Gastrocnemius medialis (tissue), 4 donors: Measurements from ENCODE around the gene FAH. TPM values are rescaled to one million over a fixed set of nuclear protein-coding genes. Genes with fewer than 3 reads are reported as not detected.

Experiments used
- ATAC-seq, 2 donors: fragments of 150-250 bp; one replicate each; pipeline ENCODE4 v1.9.1; 2016
- DNase-seq, 2 donors: peaks; one replicate each; pipeline ENCODE4 v3.0.0-alpha.2; 2019
- H3K27ac ChIP-seq, 4 donors: fragments of 200-600 bp; sonication (generic); 1 replicate in 1 of 4; 2 replicates in 3 of 4; pipeline ENCODE4 v1.5.1; 2016 to 2018; ENCODE audit warnings: mild to moderate bottlenecking in 2 of 4, moderate library complexity in 1 of 4
- H3K27me3 ChIP-seq, 3 donors: fragments of 200-600 bp; sonication (generic) in 2 of 3; 1 replicate in 1 of 3; 2 replicates in 2 of 3; pipeline versions ENCODE4 v1.5.1 to v1.6.0; 2016 to 2019; ENCODE audit warnings: mild to moderate bottlenecking in 1 of 3, moderate library complexity in 1 of 3
- H3K36me3 ChIP-seq, 2 donors: fragments of 200-600 bp; sonication (generic) in 1 of 2; one replicate each; pipeline ENCODE4 v1.5.1; 2017 to 2018
- H3K4me1 ChIP-seq, 2 donors: fragments of 200-600 bp; sonication (generic) in 1 of 2; one replicate each; pipeline ENCODE4 v1.5.1; 2016 to 2017; ENCODE audit warnings: mild to moderate bottlenecking in 2 of 2
- H3K4me3 ChIP-seq, 4 donors: fragments of 200-600 bp; sonication (generic) in 3 of 4; 1 replicate in 1 of 4; 2 replicates in 3 of 4; pipeline ENCODE4 v1.5.1; 2016 to 2019; ENCODE audit warnings: mild to moderate bottlenecking in 2 of 4
- H3K9me3 ChIP-seq, 3 donors: fragments of 200-600 bp; sonication (generic) in 2 of 3; 1 replicate in 1 of 3; 2 replicates in 2 of 3; pipeline ENCODE4 v1.5.1; 2016 to 2019
- POLR2A ChIP-seq, 2 donors: fragments of 450-650 bp; IDR thresholded peaks; one replicate each; pipeline ENCODE4 v1.6.1; 2017; ENCODE audit warnings: antibody characterized with exemption in 2 of 2, mild to moderate bottlenecking in 2 of 2, moderate library complexity in 2 of 2
- in situ Hi-C, 4 donors: fragments of 200-750 bp; cut with MboI; loops; one replicate each; pipeline versions ENCODE4 v1.15.0 to v1.8.0; 2017; ENCODE audit warnings: low sequenced_read_pairs in 4 of 4
- intact Hi-C: fragments of 100-400 bp; cut with DNase I; formaldehyde crosslinking; loops from one replicate; pipeline ENCODE4 v1.15.1; 2023; ENCODE audit warnings: low total_unique reads
- total RNA-seq, 4 donors: library from RNA; depleted of rRNA; stranded (reverse); fragments of >200 nt; gene quantifications; one replicate each; pipeline versions ENCODE4 v1.1.0 to v1.2.3, GENCODE V29; 2016
- TF ChIP-seq, protein P1 (sequence below), 5 experiments: fragments of 450-650 bp in 3 of 5; fragments of 200-600 bp in 2 of 5; sonication (generic) in 2 of 5; IDR thresholded peaks in 4 of 5; conservative IDR thresholded peaks in 1 of 5; 1 replicate in 4 of 5; 2 replicates in 1 of 5; pipeline ENCODE4 v1.5.1; 2016 to 2019; ENCODE audit warnings: antibody characterized with exemption in 5 of 5, mild to moderate bottlenecking in 3 of 5, moderate library complexity in 3 of 5

FAH gene
- total RNA-seq, 4 donors from 2014 or later, result 7.7 to 16.7 (median 12.3) TPM

DNA sequence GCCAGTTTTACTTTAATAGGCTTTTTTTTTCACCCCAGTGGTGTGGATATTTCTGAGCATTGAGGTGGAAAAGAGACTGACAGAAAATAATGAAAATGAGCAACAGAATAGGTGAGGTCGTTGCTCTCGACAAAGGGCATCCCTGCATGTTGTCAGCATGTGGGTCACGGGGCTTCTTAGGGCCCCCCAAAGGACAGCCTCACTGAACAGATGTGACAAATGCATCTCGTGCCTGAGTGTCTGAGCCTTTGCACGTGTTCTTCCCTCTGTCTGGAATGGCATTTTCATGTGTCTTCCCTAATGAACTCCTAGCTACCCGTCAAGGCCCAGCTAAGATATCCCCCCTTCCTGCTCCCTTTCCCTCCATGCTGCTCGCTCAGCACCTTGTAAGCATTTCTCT lies 31.8 kb downstream of the FAH start:
- in situ Hi-C loops (no loop called here), intact Hi-C loops (no loop called here)
- Histone ChIP-seq H3K9me3 (no peaks in the 10 kb centered on the region), H3K27me3 (no peaks in the 10 kb centered on the region), H3K4me3 (no peak overlapping the region), H3K4me1 (peaks cover 13 to 17% of the 10 kb centered on the region in 2 donors), H3K36me3 (peaks cover 0 to 18% of the 10 kb centered on the region in 2 donors), H3K27ac (no peak overlapping the region)
- TF ChIP-seq POLR2A (IDR thresholded peaks at IDR 0.05), result no peak
- TF ChIP-seq, protein P1, sequence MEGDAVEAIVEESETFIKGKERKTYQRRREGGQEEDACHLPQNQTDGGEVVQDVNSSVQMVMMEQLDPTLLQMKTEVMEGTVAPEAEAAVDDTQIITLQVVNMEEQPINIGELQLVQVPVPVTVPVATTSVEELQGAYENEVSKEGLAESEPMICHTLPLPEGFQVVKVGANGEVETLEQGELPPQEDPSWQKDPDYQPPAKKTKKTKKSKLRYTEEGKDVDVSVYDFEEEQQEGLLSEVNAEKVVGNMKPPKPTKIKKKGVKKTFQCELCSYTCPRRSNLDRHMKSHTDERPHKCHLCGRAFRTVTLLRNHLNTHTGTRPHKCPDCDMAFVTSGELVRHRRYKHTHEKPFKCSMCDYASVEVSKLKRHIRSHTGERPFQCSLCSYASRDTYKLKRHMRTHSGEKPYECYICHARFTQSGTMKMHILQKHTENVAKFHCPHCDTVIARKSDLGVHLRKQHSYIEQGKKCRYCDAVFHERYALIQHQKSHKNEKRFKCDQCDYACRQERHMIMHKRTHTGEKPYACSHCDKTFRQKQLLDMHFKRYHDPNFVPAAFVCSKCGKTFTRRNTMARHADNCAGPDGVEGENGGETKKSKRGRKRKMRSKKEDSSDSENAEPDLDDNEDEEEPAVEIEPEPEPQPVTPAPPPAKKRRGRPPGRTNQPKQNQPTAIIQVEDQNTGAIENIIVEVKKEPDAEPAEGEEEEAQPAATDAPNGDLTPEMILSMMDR (IDR thresholded peaks at IDR 0.05 in 4 of 5, conservative IDR thresholded peaks at IDR 0.05 in 1 of 5), result no peak
- DNase-seq (no peak), ATAC-seq (no peak)

DNA sequence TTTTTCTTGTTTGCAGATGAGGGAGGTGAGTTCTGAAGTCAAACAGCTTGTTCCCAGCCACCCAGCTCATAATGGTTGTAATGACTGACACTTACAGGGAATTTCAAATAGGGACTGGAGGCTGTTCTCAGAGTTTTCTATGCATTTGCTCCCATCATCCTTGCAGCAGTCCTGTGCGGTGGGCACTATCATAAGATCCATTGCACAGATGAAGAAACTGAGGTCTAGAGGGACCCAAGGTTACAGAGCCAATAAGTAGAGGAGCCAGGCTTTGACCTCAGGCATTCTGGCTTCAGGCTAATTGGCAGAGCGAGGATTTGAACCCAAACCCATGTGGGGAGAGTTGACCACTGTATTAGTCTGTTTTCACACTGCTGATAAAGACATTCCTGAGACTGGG lies 32.4 kb downstream of the FAH start:
- intact Hi-C loops, result no loop called here
- no peak for ATAC-seq
- TF ChIP-seq, protein P1 (IDR thresholded peaks at IDR 0.05 in 4 of 5, conservative IDR thresholded peaks at IDR 0.05 in 1 of 5), result no peak
- no peak for TF ChIP-seq POLR2A (IDR thresholded peaks at IDR 0.05)

DNA sequence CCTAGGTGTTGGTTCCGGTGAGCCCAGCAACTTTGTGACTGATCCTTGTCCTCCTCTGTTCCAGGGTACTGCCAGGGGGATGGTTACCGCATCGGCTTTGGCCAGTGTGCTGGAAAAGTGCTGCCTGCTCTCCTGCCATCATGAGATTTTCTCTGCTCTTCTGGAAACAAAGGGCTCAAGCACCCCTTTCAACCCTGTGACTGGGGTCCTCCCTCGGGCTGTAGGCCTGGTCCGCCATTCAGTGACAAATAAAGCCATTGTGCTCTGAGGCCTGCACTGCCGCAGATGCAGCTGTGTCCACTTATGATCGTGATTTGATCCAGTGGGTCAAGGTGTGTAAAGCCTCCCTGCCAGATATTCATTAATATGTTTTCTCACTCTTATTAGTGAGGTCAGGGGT lies 33.3 kb downstream of the FAH start:
- H3K36me3 ChIP-seq, result peaks cover 0 to 7% of the 10 kb centered on the region in 2 donors
- in situ Hi-C loops, result no loop called here

More for the DNA sequence above, 32.4 kb downstream of the FAH start:
- Histone ChIP-seq H3K9me3 (no peaks in the 10 kb centered on the region), H3K4me3 (no peak overlapping the region), H3K27ac (no peak overlapping the region), H3K27me3 (no peaks in the 10 kb centered on the region), H3K36me3 (peaks cover 0 to 12% of the 10 kb centered on the region in 2 donors), H3K4me1 (peaks cover 13 to 17% of the 10 kb centered on the region in 2 donors)
- DNase-seq, result no peak
- in situ Hi-C loops, result no loop called here

DNA sequence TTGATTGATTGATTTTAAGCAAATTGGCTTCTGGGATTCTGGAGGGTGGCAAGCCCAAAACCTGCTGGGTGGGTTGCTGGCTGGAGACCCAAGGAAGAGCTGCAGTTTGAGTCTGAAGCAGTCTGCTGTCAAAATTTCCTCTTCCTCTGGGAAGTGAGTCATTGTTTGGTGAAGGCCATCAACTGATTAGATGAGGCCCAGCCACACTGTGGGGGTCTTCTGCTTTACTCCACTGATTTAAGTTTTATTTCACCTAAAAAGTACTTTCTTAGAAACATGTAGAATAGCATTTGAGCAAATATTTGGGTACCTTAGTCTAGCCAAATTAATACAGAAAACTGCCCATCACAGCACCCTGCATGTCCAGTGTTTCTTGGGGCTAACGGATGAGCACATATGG lies 33.8 kb downstream of the FAH start:
- intact Hi-C loops, result no loop called here
- peaks cover 13 to 17% of the 10 kb centered on the region in 2 donors for H3K4me1 ChIP-seq
- no peaks in the 10 kb centered on the region for H3K27me3 ChIP-seq
- TF ChIP-seq POLR2A (IDR thresholded peaks at IDR 0.05), result no peak
- TF ChIP-seq, protein P1 (IDR thresholded peaks at IDR 0.05 in 4 of 5, conservative IDR thresholded peaks at IDR 0.05 in 1 of 5), result no peak
- no peak for ATAC-seq
- in situ Hi-C loops, result no loop called here
- H3K4me3 ChIP-seq, result no peak overlapping the region
- no peaks in the 10 kb centered on the region for H3K9me3 ChIP-seq
- H3K27ac ChIP-seq, result no peak overlapping the region
- DNase-seq, result no peak
- peaks cover 0 to 7% of the 10 kb centered on the region in 2 donors for H3K36me3 ChIP-seq

More for the DNA sequence above, 33.3 kb downstream of the FAH start:
- H3K27ac ChIP-seq, result no peak overlapping the region
- ATAC-seq (no peak), DNase-seq (no peak)
- no peaks in the 10 kb centered on the region for H3K9me3 ChIP-seq
- peaks cover 13 to 17% of the 10 kb centered on the region in 2 donors for H3K4me1 ChIP-seq
- no peak for TF ChIP-seq POLR2A (IDR thresholded peaks at IDR 0.05)
- TF ChIP-seq, protein P1 (IDR thresholded peaks at IDR 0.05 in 4 of 5, conservative IDR thresholded peaks at IDR 0.05 in 1 of 5), result no peak
- intact Hi-C loops, result no loop called here
- no peak overlapping the region for H3K4me3 ChIP-seq
- no peaks in the 10 kb centered on the region for H3K27me3 ChIP-seq

DNA sequence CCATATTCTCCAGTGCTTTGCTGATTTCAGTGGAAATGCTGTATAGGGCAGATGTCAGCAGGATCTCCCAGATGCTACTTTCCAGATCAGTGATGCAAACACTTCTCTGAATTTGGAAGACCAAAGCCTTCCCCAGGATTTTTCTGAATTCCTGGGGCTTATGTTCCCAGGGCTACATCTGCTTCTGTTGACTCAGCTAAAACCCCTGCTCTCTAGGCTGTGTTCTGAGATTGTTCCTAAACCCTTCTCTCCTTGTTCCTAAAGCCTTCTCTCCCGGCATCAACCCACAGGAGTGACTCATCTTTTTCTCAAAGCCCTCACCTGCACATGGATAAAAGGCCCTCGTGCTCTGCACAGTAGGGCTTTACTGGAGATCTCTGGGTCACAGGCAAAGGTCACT lies 35.5 kb downstream of the FAH start:
- in situ Hi-C loops (no loop called here), intact Hi-C loops (no loop called here)
- Histone ChIP-seq H3K36me3 (no peaks in the 10 kb centered on the region), H3K4me1 (peaks cover under 1 to 4% of the 10 kb centered on the region in 2 donors), H3K4me3 (no peak overlapping the region), H3K27me3 (no peaks in the 10 kb centered on the region), H3K27ac (no peak overlapping the region), H3K9me3 (no peaks in the 10 kb centered on the region)
- DNase-seq (no peak), ATAC-seq (no peak)
- TF ChIP-seq, protein P1 (IDR thresholded peaks at IDR 0.05 in 4 of 5, conservative IDR thresholded peaks at IDR 0.05 in 1 of 5), result no peak
- TF ChIP-seq POLR2A (IDR thresholded peaks at IDR 0.05), result no peak
